HG03354 (cell line): ENCODE data around the gene ANGPTL1.
"Not testable (repeated sequence)": the region's sequence is repeated elsewhere in the genome, so short reads cannot be mapped to it uniquely, and the experiment has no call there.

Experiments
- ATAC-seq: cut with Tn5 transposase; IDR thresholded peaks from one replicate; pipeline ENCODE4 v1.9.1; 2021; ENCODE audit warnings: mild to moderate bottlenecking; ENCODE audit not compliant: unreplicated experiment, poor library complexity, severe bottlenecking

ANGPTL1 gene

GRCh38 chr1:178869119-178869697 lies 1.7 kb downstream of the ANGPTL1 start:
- no peak for ATAC-seq

GRCh38 chr1:178868706-178869105 lies 2.2 kb downstream of the ANGPTL1 start:
- no peak for ATAC-seq

GRCh38 chr1:178867670-178868069 lies 3.2 kb downstream of the ANGPTL1 start:
- ATAC-seq, result no peak

DNA sequence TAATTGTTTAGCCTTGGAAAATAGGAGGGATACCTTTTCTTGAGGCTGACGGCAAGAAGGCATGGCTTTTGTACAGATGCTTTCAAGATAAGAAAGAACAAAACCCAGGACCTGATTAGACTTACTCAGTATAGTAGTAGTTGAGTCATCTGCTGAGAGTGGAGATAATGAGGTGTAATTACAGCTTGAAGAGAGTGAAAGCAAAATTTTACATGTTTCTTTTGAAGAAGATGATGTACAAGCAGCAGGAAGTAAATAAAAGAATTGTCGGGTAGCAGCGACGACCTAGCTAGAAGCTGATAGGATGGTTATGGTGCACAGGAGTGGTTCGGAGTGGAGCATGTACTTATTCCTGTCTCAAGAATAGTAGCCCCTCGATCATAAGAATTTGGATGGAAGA lies 6.6 kb downstream of the ANGPTL1 start:
- ATAC-seq, result no peak

DNA sequence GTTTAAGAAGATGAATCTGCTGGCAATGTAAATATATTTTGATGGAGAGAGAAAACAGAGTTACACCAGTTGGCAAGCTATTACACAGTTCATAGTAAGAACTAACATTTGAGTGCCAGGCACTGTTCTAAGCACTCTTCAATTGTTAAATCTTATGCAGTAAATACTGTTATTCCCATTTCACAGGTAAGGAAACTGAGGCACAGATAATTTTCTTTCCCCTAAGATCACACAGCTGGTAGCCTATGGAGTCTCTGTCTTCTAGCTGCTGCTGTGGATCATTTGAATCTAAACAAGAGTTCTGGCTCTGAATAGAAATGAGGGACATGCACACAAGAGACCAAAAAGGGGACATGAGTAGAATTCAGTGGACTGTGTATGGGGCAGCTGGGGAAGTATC lies 8.0 kb downstream of the ANGPTL1 start:
- no peak for ATAC-seq

DNA sequence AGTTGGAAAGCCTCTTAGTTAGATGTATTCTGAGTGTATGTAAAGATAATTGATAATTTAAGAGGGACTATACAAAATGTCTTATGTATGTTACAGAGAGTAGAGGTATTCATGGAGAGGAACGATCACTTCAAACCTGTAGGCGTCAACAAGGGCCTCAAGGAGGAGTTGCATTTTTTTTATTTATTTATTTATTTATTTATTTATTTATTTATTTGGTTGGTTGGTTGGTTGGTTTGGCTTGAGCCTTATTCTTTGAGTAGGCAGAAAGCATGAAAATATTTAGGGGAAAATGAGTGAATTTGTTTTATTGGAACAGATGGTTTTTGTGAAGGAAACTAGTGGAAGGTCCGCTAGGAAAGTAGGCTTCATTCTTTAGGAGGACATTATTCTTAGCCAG lies 8.5 kb downstream of the ANGPTL1 start:
- ATAC-seq, result no peak

DNA sequence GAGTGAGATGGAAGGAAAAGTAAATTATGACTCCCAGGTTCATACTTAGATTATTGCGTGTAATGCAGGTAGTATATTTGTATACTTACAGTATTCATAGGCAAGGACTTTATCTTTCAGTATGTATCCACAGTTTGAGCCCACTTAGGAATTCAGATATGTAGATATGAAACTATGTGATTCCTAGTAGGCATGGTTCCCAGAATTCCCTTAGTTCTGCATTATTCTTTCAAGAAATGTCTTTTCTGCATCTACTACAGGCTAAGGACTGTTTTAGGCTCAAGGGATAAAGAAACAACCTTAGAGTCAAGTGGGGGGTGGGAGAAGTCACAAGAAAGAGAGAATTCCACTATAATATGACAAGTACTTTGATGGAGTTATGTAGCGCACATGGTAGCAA lies 13.8 kb downstream of the ANGPTL1 start:
- no peak for ATAC-seq

DNA sequence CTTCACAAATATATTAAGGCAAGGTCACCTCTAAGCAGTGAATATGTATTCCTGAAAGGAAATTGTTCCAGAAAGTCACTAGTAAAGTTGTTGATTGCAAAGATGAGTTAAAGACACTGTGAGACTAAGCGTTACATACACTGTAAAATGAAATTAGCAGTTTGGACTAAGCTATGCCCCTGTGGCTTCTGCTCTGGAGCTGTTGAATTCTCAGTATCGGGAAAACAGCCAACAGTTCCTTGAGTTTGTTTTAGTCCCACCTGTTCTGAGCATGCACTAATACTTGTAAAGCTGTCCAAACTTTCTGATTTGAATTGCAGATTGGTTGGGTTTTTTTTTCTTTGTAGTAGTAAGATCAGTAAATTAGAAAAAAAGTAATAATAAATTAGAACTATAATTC lies 21.0 kb downstream of the ANGPTL1 start:
- no peak for ATAC-seq

DNA sequence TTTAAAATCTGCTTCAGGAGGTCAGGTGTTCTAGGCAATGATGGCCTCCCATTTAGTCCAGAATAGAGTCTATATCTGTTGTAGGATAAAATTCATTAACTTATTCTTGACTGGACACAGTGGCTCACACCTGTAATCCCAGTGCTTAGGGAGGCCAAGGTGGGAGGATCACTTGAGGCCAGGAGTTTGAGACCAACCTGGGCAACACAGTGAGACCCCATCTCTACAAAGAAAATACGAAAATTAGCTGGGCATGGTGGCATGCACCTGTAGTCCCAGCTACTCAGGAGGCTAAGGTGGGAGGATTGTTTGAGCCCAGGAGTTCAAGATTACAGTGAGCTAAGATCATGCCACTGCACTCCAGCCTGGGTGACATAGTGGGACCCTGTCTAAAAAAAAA lies 23.0 kb downstream of the ANGPTL1 start:
- ATAC-seq, result not testable (repeated sequence)

DNA sequence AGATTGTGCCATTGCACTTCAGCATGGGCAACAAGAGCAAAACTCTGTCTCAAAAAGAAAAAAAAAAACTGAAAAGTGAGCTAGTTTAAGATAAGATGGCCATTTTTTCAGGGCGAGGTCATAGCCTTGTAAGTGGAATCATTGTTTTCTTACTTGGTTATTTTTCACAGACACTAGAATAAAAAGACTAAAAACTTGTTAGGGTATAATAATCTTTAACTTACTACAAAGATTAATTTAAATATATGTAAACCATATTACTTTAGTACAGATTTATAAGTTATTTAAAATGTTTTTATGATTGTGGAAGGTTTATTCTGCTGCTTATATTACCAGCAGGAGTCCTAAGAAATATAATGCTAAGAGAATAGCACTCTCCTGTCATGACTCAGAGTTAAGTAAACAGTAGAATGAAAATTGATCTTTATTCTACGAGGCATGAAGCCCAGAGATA lies 23.5 kb downstream of the ANGPTL1 start:
- ATAC-seq, result no peak

DNA sequence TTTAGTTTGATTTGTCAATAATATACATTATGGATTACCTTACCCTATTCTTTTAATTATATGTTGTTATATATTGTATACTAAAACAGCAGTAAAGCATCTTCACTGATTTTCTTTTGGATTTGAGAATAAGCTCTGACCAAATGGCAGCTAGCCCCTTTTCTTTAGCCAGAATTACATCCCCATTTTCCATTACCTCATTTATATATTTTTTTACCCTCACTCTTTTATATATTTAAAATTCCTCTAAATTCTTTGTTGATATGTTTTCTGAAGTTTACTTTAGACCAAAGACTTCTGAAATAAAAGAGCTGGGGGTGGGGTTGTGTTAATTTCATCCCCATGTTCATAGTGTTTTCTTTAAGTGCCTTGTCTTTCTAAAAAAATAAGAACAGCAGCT lies 24.6 kb downstream of the ANGPTL1 start:
- no peak for ATAC-seq

DNA sequence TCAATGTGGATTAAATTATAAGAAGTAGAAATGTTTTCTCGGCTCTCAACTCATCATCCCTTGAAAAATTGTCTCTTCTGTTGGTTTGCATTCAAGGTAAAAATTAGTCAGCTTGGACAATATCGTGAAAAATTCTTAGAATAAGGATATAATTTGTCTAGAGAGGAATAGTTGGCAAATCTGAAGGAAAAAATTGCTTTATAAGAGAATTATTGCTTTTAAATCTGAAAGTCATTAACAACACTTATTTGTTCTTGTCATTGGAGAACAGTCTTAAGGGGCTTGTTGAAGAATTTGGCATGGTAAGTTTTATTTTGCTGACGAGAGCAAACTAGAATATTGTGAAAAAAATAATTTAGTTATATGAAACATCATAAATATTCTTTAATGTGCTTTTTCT lies 26.4 kb downstream of the ANGPTL1 start:
- no peak for ATAC-seq

- no peak for ATAC-seq
Measured at GRCh38 chr1:178825167-178825566, 45.7 kb downstream of the ANGPTL1 start.

GRCh38 chr1:178821134-178821866 lies 49.6 kb downstream of the ANGPTL1 start:
- peak; percentile 63 for ATAC-seq

GRCh38 chr1:178819123-178819522 lies 51.8 kb downstream of the ANGPTL1 start:
- ATAC-seq, result no peak

DNA sequence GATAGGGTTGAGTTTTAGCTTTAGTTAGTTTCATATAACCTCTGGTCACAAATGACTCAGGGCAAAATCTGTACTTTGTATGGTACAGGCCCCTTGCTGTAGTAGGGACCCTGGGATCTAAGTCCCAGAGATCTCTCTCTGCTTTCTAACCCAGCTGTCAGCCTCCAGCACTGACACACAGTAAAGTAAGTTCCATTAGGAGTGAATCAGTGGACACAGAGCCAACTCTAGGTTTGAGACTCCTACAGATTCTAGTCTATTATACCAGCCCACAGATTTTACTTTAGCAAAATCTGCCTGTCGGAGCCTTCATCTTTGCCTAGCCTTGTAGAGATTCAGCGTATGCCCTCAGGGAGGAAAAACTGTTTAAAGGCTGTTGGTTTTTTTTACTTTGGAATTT lies 52.5 kb downstream of the ANGPTL1 start:
- ATAC-seq, result no peak

DNA sequence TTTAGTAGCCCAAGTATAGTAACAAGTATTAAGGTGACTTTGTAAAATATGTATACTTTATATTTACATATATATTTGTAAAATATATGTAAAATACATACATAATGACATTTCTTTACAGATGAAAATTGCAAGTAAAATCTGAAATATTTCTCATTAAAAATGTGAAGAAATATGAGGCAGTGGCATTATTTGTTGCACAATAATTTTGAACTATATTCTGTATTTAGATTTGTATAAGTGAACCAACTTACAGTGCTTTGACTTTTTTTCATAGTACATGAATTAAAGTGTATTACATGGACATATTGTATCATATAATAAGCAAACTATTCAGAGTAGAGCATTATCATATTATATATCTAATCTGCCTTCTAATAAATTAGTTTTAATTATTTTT lies 60.3 kb downstream of the ANGPTL1 start:
- no peak for ATAC-seq

- no peak for ATAC-seq
Measured at GRCh38 chr1:178808529-178808928, 62.3 kb downstream of the ANGPTL1 start.

DNA sequence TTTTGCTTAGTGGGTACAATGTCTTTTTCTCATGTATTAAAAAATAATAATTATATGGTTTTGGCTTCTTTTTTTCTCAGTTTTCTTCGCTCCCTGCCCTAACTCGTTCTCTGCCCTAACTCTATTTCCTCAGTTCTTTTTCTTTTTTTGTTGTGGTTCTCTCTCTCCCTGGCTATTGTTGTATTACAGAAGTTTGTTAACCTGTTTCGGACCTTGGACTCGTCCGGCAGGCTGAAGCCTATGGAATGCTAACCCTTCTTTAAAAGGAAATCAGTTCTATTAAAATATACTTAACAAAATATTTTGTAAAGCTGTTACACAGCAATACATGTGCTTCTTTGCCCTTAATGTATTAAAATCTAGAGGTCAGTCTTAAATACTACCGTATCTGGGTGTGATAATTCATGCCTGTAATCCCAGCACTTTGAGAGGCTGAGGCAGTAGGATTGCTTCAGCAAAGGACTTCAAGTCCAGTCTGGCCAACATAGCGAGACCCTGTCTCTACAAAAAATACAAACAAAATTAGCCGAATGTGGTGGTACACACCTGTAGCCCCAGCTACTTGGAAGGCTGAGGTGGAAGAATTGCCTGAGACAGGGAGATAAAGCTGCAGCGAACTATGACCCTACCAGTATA lies 64.1 kb downstream of the ANGPTL1 start:
- ATAC-seq, result no peak

GRCh38 chr1:178802873-178803272 lies 68.0 kb downstream of the ANGPTL1 start:
- ATAC-seq, result no peak
